WTC11 (cell line): ENCODE data around the gene SLC27A4. TPM values are rescaled to one million over a fixed set of nuclear protein-coding genes. Genes with fewer than 3 reads are reported as not detected.

Experiments used
- ATAC-seq: fragments of 200-7000 bp; cut with Tn5 transposase; 2 replicates; pipeline ENCODE4 v1.10.0; 2021; ENCODE audit warnings: mild to moderate bottlenecking, moderate library complexity
- CTCF ChIA-PET: fragments of 300-600 bp; sonication (Branson Sonifier 250); formaldehyde crosslinking; loops from one replicate; lab custom pipeline; 2021; ENCODE audit warnings: antibody characterized with exemption; lab: Charles Lee
- POLR2A ChIA-PET: fragments of 350-600 bp; sonication (Branson Sonifier 250); formaldehyde crosslinking; loops from one replicate; lab custom pipeline; 2021; ENCODE audit warnings: antibody characterized with exemption; lab: Charles Lee
- DNase-seq: peaks from one replicate; pipeline ENCODE4 v3.0.0; 2021; ENCODE audit warnings: low spot score
- H3K27ac Mint-ChIP-seq: 2 replicates; pipeline ENCODE4 v1.8.0; 2021; ENCODE audit warnings: mixed read lengths
- H3K27me3 Mint-ChIP-seq: 2 replicates; pipeline ENCODE4 v1.8.0; 2021; ENCODE audit warnings: low read depth, mild to moderate bottlenecking, moderate library complexity, mixed read lengths
- H3K36me3 Mint-ChIP-seq: 2 replicates; pipeline ENCODE4 v1.8.0; 2021; ENCODE audit warnings: mixed read lengths
- H3K4me1 Mint-ChIP-seq: 2 replicates; pipeline ENCODE4 v1.8.0; 2022; ENCODE audit warnings: mixed read lengths
- H3K4me3 Mint-ChIP-seq: 2 replicates; pipeline ENCODE4 v1.8.0; 2021; ENCODE audit warnings: mild to moderate bottlenecking, moderate library complexity, mixed read lengths
- H3K9me3 Mint-ChIP-seq: 2 replicates; pipeline ENCODE4 v1.8.0; 2021; ENCODE audit warnings: mixed read lengths
- ATF1 ChIP-seq: sonication (generic); formaldehyde crosslinking; IDR thresholded peaks from 2 replicates; pipeline ENCODE4 v1.8.1; 2023; ENCODE audit warnings: mild to moderate bottlenecking, moderate library complexity, missing genetic modification reagents
- CREM ChIP-seq: sonication (generic); formaldehyde crosslinking; IDR thresholded peaks from 2 replicates; pipeline ENCODE4 v1.8.1; 2022; ENCODE audit warnings: mild to moderate bottlenecking, missing genetic modification reagents, moderate library complexity
- FOXP4 ChIP-seq: sonication (generic); formaldehyde crosslinking; IDR thresholded peaks from 2 replicates; pipeline ENCODE4 v1.8.0; 2022; ENCODE audit warnings: mild to moderate bottlenecking, missing genetic modification reagents
- GTF2I ChIP-seq: fragments of 250-450 bp; sonication (Bioruptor Pico); conservative IDR thresholded peaks from 2 replicates; pipeline ENCODE4 v1.4.0; 2021; ENCODE audit warnings: mild to moderate bottlenecking
- KAT7 ChIP-seq: sonication (generic); formaldehyde crosslinking; IDR thresholded peaks from 2 replicates; pipeline ENCODE4 v1.8.1; 2023; ENCODE audit warnings: missing genetic modification reagents, mild to moderate bottlenecking, borderline replicate concordance
- PREB ChIP-seq: sonication (generic); formaldehyde crosslinking; IDR thresholded peaks from 2 replicates; pipeline ENCODE4 v1.8.1; 2022; ENCODE audit warnings: mild to moderate bottlenecking, missing genetic modification reagents, moderate library complexity, borderline replicate concordance
- TEAD4 ChIP-seq: sonication (generic); formaldehyde crosslinking; IDR thresholded peaks from 2 replicates; pipeline ENCODE4 v1.8.0; 2022; ENCODE audit warnings: mild to moderate bottlenecking, missing genetic modification reagents
- total RNA-seq: library from RNA; stranded (reverse); gene quantifications from 3 replicates; pipeline ENCODE4 v1.2.3, GENCODE V29; 2021
- TF ChIP-seq, protein P1 (sequence below): sonication (generic); formaldehyde crosslinking; IDR thresholded peaks from 2 replicates; pipeline ENCODE4 v1.8.0; 2022; ENCODE audit warnings: missing genetic modification reagents
- TF ChIP-seq, protein P2 (sequence below): sonication (generic); formaldehyde crosslinking; IDR thresholded peaks from 2 replicates; pipeline ENCODE4 v1.8.1; 2023; ENCODE audit warnings: mild to moderate bottlenecking, missing genetic modification reagents
- TF ChIP-seq, protein P3 (sequence below): sonication (generic); formaldehyde crosslinking; IDR thresholded peaks from 2 replicates; pipeline ENCODE4 v1.8.0; 2023; ENCODE audit warnings: mild to moderate bottlenecking, missing genetic modification reagents

Gene SLC27A4
- total RNA-seq, 1 experiment from 2014 or later: 23.8 TPM

- TF ChIP-seq, protein P1, sequence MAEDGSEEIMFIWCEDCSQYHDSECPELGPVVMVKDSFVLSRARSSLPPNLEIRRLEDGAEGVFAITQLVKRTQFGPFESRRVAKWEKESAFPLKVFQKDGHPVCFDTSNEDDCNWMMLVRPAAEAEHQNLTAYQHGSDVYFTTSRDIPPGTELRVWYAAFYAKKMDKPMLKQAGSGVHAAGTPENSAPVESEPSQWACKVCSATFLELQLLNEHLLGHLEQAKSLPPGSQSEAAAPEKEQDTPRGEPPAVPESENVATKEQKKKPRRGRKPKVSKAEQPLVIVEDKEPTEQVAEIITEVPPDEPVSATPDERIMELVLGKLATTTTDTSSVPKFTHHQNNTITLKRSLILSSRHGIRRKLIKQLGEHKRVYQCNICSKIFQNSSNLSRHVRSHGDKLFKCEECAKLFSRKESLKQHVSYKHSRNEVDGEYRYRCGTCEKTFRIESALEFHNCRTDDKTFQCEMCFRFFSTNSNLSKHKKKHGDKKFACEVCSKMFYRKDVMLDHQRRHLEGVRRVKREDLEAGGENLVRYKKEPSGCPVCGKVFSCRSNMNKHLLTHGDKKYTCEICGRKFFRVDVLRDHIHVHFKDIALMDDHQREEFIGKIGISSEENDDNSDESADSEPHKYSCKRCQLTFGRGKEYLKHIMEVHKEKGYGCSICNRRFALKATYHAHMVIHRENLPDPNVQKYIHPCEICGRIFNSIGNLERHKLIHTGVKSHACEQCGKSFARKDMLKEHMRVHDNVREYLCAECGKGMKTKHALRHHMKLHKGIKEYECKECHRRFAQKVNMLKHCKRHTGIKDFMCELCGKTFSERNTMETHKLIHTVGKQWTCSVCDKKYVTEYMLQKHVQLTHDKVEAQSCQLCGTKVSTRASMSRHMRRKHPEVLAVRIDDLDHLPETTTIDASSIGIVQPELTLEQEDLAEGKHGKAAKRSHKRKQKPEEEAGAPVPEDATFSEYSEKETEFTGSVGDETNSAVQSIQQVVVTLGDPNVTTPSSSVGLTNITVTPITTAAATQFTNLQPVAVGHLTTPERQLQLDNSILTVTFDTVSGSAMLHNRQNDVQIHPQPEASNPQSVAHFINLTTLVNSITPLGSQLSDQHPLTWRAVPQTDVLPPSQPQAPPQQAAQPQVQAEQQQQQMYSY (CRISPR knock-in tag): no peak
- TF ChIP-seq, protein P2, sequence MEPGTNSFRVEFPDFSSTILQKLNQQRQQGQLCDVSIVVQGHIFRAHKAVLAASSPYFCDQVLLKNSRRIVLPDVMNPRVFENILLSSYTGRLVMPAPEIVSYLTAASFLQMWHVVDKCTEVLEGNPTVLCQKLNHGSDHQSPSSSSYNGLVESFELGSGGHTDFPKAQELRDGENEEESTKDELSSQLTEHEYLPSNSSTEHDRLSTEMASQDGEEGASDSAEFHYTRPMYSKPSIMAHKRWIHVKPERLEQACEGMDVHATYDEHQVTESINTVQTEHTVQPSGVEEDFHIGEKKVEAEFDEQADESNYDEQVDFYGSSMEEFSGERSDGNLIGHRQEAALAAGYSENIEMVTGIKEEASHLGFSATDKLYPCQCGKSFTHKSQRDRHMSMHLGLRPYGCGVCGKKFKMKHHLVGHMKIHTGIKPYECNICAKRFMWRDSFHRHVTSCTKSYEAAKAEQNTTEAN: no peak
- TF ChIP-seq ATF1 (CRISPR knock-in tag): no peak
- TF ChIP-seq GTF2I (CRISPR knock-in tag): no peak
- no peak for TF ChIP-seq KAT7
- TF ChIP-seq CREM (CRISPR knock-in tag): no peak
- TF ChIP-seq TEAD4 (CRISPR knock-in tag): no peak
- TF ChIP-seq PREB (CRISPR knock-in tag): no peak
Observed at GRCh38 chr9:128382261-128382660, 41.9 kb downstream of the SLC27A4 start (continued).

DNA sequence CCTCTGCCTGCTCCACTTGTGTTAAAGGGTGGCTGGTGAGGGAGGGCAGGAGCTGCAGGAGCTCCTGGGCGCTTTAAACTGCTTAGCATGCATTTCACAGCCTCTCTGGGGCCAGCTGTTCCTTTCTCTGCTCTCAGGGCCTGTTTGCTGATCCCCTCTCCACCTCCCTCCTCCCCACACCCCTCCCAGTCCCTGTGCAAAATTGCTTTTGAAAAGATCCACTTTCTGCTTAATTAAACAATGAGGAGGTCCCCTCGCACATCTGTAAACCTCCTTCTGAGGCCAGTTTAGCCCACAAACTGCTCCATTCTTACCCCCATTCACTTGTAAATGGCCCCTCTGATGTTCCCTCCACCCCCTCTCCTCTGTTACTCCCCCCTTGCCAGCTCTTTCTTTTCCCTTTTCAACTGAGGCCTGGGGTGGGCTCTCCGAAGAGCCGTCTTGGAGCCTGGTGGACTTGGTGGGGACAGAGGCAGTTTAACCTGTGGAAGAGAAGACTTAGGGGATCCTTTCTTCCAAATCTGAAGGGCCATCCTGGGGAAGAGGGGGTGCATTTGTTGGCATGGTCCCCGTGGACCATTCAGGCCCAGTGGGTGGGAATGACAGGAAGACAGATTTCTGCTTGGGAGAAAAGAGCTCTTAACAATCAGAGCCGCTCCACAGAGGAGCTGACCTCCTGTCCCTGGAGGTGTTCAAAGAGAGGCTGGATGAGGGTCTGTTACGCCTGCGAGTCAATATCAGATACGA lies 42.9 kb downstream of the SLC27A4 start:
- TF ChIP-seq, protein P3, sequence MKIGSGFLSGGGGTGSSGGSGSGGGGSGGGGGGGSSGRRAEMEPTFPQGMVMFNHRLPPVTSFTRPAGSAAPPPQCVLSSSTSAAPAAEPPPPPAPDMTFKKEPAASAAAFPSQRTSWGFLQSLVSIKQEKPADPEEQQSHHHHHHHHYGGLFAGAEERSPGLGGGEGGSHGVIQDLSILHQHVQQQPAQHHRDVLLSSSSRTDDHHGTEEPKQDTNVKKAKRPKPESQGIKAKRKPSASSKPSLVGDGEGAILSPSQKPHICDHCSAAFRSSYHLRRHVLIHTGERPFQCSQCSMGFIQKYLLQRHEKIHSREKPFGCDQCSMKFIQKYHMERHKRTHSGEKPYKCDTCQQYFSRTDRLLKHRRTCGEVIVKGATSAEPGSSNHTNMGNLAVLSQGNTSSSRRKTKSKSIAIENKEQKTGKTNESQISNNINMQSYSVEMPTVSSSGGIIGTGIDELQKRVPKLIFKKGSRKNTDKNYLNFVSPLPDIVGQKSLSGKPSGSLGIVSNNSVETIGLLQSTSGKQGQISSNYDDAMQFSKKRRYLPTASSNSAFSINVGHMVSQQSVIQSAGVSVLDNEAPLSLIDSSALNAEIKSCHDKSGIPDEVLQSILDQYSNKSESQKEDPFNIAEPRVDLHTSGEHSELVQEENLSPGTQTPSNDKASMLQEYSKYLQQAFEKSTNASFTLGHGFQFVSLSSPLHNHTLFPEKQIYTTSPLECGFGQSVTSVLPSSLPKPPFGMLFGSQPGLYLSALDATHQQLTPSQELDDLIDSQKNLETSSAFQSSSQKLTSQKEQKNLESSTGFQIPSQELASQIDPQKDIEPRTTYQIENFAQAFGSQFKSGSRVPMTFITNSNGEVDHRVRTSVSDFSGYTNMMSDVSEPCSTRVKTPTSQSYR (CRISPR knock-in tag): no peak
- TF ChIP-seq FOXP4: 0 out of 2 replicates have a peak, but pooled peaks have one; percentile 11
- TF ChIP-seq, all 79 proteins: peak for 1
- H3K27me3 Mint-ChIP-seq: peaks cover 84% of the 10 kb centered on the region
- H3K4me3 Mint-ChIP-seq: peak overlapping the region; percentile 28
- ATAC-seq (peak; percentile 83), DNase-seq (peak; percentile 69)
- CTCF ChIA-PET: interaction anchor here (0.6 to 3.4 kb wide), 19 partner anchors 10 to 641 kb away, joined by 3 to 49 read pairs (median 5); partner anchors contain the start of genes CERCAM and URM1
- peaks cover 24% of the 10 kb centered on the region for H3K36me3 Mint-ChIP-seq
- peaks cover 56% of the 10 kb centered on the region for H3K4me1 Mint-ChIP-seq
- POLR2A ChIA-PET: interaction anchor here (0.5 to 1.9 kb wide), 9 partner anchors 12 to 1355 kb away, joined by 3 to 23 read pairs (median 4); partner anchors contain the start of genes GOLGA2, SWI5 and URM1
- no peak overlapping the region for H3K27ac Mint-ChIP-seq
- no peaks in the 10 kb centered on the region for H3K9me3 Mint-ChIP-seq
